Left renal cortex interstitium (tissue), 4 donors: ENCODE results near the gene SUN2. TPM values are rescaled to one million over a fixed set of nuclear protein-coding genes. Genes with fewer than 3 reads are reported as not detected.

Experiments used
- DNase-seq, 4 donors: peaks; one replicate each; pipeline ENCODE4 v3.0.0-alpha.2; 2013; ENCODE audit warnings: low read depth in 4 of 4, low spot score in 2 of 4, missing footprints in 1 of 4
- polyA plus RNA-seq, 4 donors: library from polyadenylated mRNA; unstranded; fragments of 120-200 nt; gene quantifications; one replicate each; pipeline ENCODE4 v1.2.1, GENCODE V29; 2013; ENCODE audit not compliant: insufficient read length in 4 of 4

The SUN2 gene
- polyA plus RNA-seq, 4 donors: 46.3 to 70.2 (median 68.5) TPM

- DNase-seq: no peak
These were observed 56.0 kb downstream of the SUN2 start for GRCh38 chr22:38699784-38700183.

DNA sequence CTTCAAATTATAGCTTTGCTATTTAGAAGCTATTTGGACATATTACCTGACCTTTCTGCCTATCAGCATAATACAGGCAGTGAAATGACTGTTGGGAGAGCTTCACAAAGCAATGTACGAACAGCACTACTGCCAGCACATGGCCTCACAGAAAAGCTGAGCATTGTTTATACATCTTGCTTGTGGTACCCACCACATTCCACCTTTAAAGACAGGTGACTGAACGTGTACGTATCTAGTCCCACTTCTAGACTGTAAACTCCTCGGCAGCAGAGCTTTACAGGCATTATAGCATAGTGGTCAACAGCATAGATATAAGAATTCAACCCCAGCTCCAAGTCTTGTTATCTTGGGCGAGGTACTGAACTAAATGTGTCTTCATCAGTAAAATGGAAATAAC, 56.7 kb downstream of the SUN2 start:
- no peak for DNase-seq

- DNase-seq: no peak
These were observed 57.2 kb downstream of the SUN2 start for GRCh38 chr22:38698407-38699094.

DNA sequence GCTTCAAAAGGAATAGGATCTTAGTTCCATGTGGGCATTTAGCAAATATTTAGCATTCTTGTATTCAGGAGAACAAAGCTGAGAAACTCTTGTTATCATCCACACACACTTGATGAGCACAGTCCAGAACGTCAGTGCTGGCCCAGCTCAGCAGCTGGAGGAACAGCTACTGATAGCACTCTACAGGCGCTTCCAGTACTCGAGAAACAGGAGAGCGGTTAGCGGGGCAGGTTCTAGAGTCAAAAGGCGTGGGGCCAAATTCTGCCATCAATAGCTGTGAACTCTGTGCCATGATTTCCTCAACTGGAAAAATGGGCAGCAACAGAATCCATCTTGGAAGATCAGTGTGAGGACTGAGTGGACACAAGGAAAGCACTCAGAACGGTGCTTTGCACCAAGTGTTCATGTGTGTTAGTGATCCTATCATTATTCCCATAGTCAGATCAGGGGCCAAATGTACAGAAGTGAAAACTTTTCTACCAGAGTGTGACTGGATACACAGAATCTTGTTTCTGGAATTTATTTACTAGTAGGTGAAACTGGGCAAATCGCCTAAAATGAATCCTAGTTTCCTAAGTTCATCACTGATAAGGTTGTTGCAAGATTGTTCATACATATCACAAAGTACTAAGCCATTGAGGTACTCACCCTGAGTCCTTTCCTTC, 58.2 kb downstream of the SUN2 start:
- no peak for DNase-seq

DNA sequence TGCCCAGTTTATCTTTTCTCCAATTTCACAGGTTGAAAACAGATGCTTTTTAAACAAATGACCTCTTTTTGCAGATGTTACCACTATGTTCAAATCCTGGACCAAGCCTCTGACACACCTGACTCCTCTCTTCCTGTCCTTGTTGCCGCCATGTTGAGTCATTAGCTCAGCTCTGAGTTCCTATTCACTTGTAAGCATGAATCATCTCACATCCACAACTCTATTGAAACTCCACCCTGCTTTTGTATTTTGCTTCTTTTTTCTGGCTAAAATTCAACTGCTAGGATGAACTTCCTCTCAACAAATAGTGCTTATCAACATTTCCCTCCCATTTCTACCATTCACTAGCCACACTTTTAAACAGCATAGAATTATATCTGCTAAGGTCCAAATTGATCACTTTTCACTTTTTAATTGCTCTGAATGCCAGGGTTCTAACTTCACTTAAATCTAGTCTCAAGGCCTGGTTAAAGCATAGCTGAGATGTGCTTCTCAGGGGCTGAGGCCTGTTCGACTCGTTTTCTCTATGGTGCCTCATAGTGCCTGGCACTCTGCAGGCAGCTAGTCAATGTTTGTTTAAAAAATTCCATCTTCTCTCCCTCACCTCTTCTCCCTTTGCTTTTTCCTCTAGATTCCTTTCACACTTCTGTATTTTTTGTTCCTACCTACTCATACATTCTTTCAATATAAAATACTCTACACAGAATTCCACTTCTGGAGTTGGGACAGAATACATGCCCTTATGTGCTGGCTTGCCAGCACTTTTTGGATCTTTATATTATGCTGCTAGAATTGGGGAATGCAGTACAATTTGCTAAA, 59.0 kb downstream of the SUN2 start:
- no peak for DNase-seq

DNA sequence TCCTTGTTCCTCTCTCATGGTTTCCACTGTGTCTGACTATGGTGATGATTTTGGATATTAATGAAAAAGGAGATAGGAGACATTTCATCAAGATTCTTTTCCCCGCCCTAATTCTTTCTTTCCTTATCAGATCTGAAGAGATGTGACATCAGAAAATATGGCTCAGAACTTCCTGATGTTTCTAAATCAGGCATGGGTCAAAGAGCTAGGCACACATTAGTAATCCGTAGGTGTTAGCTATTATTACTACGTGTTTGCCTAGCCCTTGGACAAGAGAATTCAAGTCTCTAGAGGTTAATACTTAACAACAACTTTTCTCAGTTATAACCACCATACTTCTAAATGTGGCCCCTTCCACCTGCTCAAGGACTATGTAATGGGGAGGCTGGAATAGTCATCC, 60.9 kb downstream of the SUN2 start:
- DNase-seq: no peak

DNA sequence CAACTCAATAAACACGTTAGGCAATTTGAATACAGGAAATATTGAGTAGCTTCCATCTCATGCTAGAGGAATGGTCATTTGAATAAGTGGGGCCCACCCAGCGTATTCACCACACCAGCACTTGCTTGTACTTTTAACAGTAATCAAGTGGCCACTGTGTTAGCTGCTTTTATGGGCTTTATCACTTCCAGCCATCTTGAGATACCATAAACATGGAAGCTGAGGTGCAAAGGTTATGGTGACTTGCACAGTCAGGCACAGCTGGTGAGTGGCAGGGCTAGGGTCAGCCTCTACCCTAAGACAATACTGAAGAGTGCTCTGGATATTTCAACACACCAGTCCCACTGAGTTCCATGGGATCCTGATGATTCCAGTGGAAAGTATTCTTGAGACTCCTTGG, 61.7 kb downstream of the SUN2 start:
- DNase-seq: no peak

- no peak for DNase-seq
These were observed 66.1 kb downstream of the SUN2 start for GRCh38 chr22:38689651-38690050.

DNA sequence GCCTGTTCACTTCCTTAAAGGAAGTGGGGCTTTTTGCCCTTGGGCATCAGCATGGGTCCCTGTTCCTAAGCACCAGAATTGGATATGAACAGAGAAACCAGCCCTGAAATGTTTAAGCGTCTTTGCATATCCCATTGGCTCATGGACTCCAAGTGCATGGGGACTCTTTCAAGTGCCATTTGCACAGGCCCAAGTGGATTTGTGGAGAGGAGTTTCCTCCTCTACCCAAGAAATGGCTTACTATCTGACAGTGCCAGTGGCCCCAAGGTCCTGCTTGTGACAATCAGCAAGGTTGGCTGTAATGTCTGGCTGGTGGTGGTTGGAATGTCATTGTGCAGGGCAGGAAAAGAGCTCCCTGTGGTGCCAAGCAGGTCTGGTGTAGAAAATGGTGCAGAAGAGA, 70.0 kb downstream of the SUN2 start:
- DNase-seq: no peak

DNA sequence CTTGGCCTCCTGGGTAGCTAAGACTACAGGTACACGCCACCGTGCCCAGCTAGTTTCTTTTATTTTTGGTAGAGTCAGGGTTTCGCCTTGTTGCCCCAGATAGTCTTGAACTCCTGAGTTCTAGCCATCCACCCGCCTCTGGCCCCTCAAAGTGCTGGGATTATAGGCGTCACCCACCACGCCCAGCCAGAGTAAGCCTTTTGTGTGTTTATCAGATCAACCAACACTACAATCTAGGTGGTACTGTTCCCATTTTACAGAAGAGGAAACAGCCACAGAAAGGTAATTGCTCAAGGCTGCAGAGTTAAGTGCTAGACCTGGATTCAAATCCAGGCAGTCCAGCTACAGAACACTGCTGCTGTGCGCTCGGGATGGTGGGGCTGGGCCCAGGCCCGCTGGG, 70.9 kb downstream of the SUN2 start:
- DNase-seq: no peak

Other genes with a start within 250 kb of the SUN2 start
- 1,000 to 10,000 TPM in 2 of 4 donors, 100 to 1,000 TPM in 2; 632 to 1,158 (median 901) TPM for gene DDX17, start 249.7 kb downstream of the SUN2 start, polyA plus RNA-seq
- 1 to 10 TPM; 5.2 to 7.1 (median 5.5) TPM for gene DMC1, start 185.8 kb downstream of the SUN2 start, polyA plus RNA-seq
- gene FAM227A, start 99.6 kb downstream of the SUN2 start, polyA plus RNA-seq: 10 to 100 TPM in 2 of 4 donors, 1 to 10 TPM in 2; 3.6 to 12.6 (median 7.8) TPM
- 10 to 100 TPM; 58.4 to 60.8 (median 59.9) TPM for gene CBY1, start 99.4 kb downstream of the SUN2 start, polyA plus RNA-seq
- gene TOMM22, start 74.0 kb downstream of the SUN2 start, polyA plus RNA-seq: 100 to 1,000 TPM in 1 of 4 donors, 10 to 100 TPM in 3; 85.1 to 103 (median 88.8) TPM
- gene JOSD1, start 55.1 kb downstream of the SUN2 start, polyA plus RNA-seq: 10 to 100 TPM; 38.0 to 45.8 (median 40.1) TPM
- 10 to 100 TPM; 36.8 to 63.6 (median 52.3) TPM for gene GTPBP1, start 50.1 kb downstream of the SUN2 start, polyA plus RNA-seq
- 10 to 100 TPM; 34.3 to 43.5 (median 39.8) TPM for gene DNAL4, start 38.1 kb upstream of the SUN2 start, polyA plus RNA-seq
- 1 to 10 TPM; 4.3 to 4.8 (median 4.7) TPM for gene NPTXR, start 88.0 kb upstream of the SUN2 start, polyA plus RNA-seq
- 10 to 100 TPM; 35.9 to 50.8 (median 43.0) TPM for gene CBX6, start 116.2 kb upstream of the SUN2 start, polyA plus RNA-seq
- gene APOBEC3A, start 201.6 kb upstream of the SUN2 start, polyA plus RNA-seq: under 1 TPM in 3 of 4 donors, not detected in 1; 0.17 to 0.46 (median 0.42) TPM
- 1 to 10 TPM; 5.9 to 7.5 (median 6.8) TPM for gene APOBEC3B, start 226.3 kb upstream of the SUN2 start, polyA plus RNA-seq